Suppressor macrophage treated with lipopolysaccharide for 4 hours (primary cell): ENCODE data around the gene COPZ2.
"Not testable (repeated sequence)": the region's sequence is repeated elsewhere in the genome, so short reads cannot be mapped to it uniquely, and the experiment has no call there.

Experiments
- DNase-seq: peaks from one replicate; pipeline ENCODE4 v3.0.0-alpha.2; 2020

Gene COPZ2

GRCh38 chr17:48003417-48004151 lies 34.0 kb downstream of the COPZ2 start:
- DNase-seq: peak; percentile 78

- peak; percentile 31 for DNase-seq
Measured at GRCh38 chr17:48002916-48003416, 34.6 kb downstream of the COPZ2 start.

- peak; percentile 94 for DNase-seq
Measured at GRCh38 chr17:48002266-48002915, 35.2 kb downstream of the COPZ2 start.

GRCh38 chr17:48001657-48002056 lies 35.9 kb downstream of the COPZ2 start:
- DNase-seq: not testable (repeated sequence)

GRCh38 chr17:48001197-48001596 lies 36.4 kb downstream of the COPZ2 start:
- DNase-seq: peak; percentile 86

GRCh38 chr17:47999582-47999981 lies 38.0 kb downstream of the COPZ2 start:
- peak; percentile 57 for DNase-seq

GRCh38 chr17:47998044-47998443 lies 39.6 kb downstream of the COPZ2 start:
- no peak for DNase-seq

GRCh38 chr17:47997586-47997985 lies 40.0 kb downstream of the COPZ2 start:
- peak; percentile 55 for DNase-seq

GRCh38 chr17:47996201-47996600 lies 41.4 kb downstream of the COPZ2 start:
- DNase-seq: no peak

- no peak for DNase-seq
Measured at GRCh38 chr17:47995241-47995935, 42.2 kb downstream of the COPZ2 start.

- no peak for DNase-seq
Measured at GRCh38 chr17:47994724-47995123, 42.9 kb downstream of the COPZ2 start.

- DNase-seq: no peak
Measured at GRCh38 chr17:47993964-47994363, 43.6 kb downstream of the COPZ2 start.

- DNase-seq: no peak
Measured at GRCh38 chr17:47993031-47993564, 44.5 kb downstream of the COPZ2 start.

GRCh38 chr17:47992216-47992615 lies 45.4 kb downstream of the COPZ2 start:
- DNase-seq: peak; percentile 36

- DNase-seq: no peak
Measured at GRCh38 chr17:47990962-47991731, 46.5 kb downstream of the COPZ2 start.

- no peak for DNase-seq
Measured at GRCh38 chr17:47989700-47990099, 47.9 kb downstream of the COPZ2 start.

- no peak for DNase-seq
Measured at GRCh38 chr17:47989159-47989558, 48.4 kb downstream of the COPZ2 start.

GRCh38 chr17:47988445-47988844 lies 49.2 kb downstream of the COPZ2 start:
- not testable (repeated sequence) for DNase-seq

- no peak for DNase-seq
Measured at GRCh38 chr17:47987240-47987835, 50.3 kb downstream of the COPZ2 start.

- no peak for DNase-seq
Measured at GRCh38 chr17:47986520-47986919, 51.1 kb downstream of the COPZ2 start.

- DNase-seq: peak; percentile 51
Measured at GRCh38 chr17:47983492-47984223, 53.9 kb downstream of the COPZ2 start.
